Measurements from ENCODE around the gene TMEM229B.

The TMEM229B gene

GRCh38 chr14:67478800-67479084 is 9.8 kb downstream of the TMEM229B start:
- TF ChIP-seq, protein P1, sequence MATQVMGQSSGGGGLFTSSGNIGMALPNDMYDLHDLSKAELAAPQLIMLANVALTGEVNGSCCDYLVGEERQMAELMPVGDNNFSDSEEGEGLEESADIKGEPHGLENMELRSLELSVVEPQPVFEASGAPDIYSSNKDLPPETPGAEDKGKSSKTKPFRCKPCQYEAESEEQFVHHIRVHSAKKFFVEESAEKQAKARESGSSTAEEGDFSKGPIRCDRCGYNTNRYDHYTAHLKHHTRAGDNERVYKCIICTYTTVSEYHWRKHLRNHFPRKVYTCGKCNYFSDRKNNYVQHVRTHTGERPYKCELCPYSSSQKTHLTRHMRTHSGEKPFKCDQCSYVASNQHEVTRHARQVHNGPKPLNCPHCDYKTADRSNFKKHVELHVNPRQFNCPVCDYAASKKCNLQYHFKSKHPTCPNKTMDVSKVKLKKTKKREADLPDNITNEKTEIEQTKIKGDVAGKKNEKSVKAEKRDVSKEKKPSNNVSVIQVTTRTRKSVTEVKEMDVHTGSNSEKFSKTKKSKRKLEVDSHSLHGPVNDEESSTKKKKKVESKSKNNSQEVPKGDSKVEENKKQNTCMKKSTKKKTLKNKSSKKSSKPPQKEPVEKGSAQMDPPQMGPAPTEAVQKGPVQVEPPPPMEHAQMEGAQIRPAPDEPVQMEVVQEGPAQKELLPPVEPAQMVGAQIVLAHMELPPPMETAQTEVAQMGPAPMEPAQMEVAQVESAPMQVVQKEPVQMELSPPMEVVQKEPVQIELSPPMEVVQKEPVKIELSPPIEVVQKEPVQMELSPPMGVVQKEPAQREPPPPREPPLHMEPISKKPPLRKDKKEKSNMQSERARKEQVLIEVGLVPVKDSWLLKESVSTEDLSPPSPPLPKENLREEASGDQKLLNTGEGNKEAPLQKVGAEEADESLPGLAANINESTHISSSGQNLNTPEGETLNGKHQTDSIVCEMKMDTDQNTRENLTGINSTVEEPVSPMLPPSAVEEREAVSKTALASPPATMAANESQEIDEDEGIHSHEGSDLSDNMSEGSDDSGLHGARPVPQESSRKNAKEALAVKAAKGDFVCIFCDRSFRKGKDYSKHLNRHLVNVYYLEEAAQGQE (IDR thresholded peaks at IDR 0.05; ENCODE audit: low read depth) = no peak
- TF ChIP-seq USF1 (IDR thresholded peaks at IDR 0.05) (no peak), CREB1 (IDR thresholded peaks at IDR 0.05; ENCODE audit: low read depth) (no peak), MAX (IDR thresholded peaks at IDR 0.05) (no peak), ZBTB7A (IDR thresholded peaks at IDR 0.05; ENCODE audit: low read depth) (no peak)

DNA sequence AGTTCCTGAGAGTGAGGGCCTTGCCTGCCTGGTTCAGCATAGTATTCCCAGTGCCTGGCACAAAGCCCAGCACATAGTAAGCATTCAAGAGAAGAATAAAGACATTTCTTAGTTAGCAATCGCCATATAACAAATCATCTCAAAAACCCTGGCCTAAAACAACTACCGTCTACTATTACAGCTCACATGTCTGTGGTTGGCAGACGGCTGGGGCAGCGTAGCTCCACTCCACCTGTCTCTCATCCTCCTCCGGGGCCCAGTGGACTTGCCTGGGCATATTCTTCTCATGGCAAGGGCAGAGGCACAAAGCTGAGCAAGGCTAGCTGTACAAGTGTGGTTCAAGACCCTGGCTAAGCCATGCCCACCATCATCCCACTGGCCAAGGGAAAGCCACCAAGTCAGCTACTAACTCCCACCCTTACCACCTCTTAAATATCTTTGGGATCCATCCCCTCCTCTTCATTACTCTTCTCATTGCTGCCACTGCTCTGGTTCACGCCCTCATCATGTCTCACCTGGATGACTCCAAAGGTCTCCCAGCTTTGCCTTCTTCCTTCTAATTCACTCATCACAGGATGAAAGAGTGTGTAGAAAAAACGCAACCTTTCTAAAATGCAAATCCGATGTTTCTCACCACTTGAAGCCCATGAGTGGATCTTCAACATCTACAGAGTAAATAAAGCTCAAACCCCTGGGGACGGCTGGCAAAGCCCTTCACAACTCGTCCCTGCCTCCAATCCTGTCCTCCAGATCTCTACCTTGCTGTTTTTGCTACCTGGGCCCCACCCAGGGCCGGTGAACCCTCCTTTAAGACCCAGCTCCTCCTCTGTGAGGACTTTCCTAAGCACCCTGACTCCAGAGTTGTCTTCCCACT is 10.4 kb downstream of the TMEM229B start:
- TF ChIP-seq CEBPB (IDR thresholded peaks at IDR 0.05) = no peak

DNA sequence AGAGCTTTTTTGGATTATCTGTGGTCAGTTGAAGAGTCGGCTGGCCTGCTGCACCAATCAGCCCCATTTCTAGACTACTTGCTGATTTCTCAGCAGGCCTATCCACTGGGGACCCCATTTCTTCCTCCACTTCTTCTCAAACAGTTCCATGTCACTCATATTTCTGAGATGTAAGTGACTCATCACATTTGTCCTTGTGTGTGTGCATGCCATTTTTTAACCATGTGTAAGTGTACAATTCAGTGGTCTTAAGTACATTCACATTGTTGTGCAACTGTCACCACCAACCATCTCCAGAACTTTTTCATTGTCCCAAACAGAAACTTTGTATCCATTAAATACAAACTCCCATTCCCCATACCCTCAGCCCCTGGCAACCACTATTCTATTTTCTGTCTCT is 14.2 kb downstream of the TMEM229B start:
- TF ChIP-seq CEBPB (IDR thresholded peaks at IDR 0.05) = no peak
- TF ChIP-seq TEAD4 (IDR thresholded peaks at IDR 0.05) = no peak
- no peak for TF ChIP-seq NFIC (IDR thresholded peaks at IDR 0.05)
- no peak for TF ChIP-seq MAX (IDR thresholded peaks at IDR 0.05)
- no peak for TF ChIP-seq TAF1 (IDR thresholded peaks at IDR 0.05; ENCODE audit: low read depth)

GRCh38 chr14:67473290-67474082 is 15.0 kb downstream of the TMEM229B start:
- no peak for TF ChIP-seq YY1 (IDR thresholded peaks at IDR 0.05; ENCODE audit: low read depth)
- TF ChIP-seq EGR1 (IDR thresholded peaks at IDR 0.05) = no peak
- TF ChIP-seq ZBTB7A (IDR thresholded peaks at IDR 0.05; ENCODE audit: low read depth) = no peak
- no peak for TF ChIP-seq NFIC (IDR thresholded peaks at IDR 0.05)
- no peak for TF ChIP-seq TAF1 (IDR thresholded peaks at IDR 0.05; ENCODE audit: low read depth)
- no peak for TF ChIP-seq EP300 (IDR thresholded peaks at IDR 0.05; ENCODE audit: borderline replicate concordance)
- no peak for TF ChIP-seq CEBPB (IDR thresholded peaks at IDR 0.05)
- no peak for TF ChIP-seq TEAD4 (IDR thresholded peaks at IDR 0.05)
- no peak for TF ChIP-seq MAX (IDR thresholded peaks at IDR 0.05)
- no peak for TF ChIP-seq FOXM1 (IDR thresholded peaks at IDR 0.05; ENCODE audit: borderline replicate concordance, low read depth)
- TF ChIP-seq RAD21 (IDR thresholded peaks at IDR 0.05; ENCODE audit: low read depth) = no peak
- TF ChIP-seq CREB1 (IDR thresholded peaks at IDR 0.05; ENCODE audit: low read depth) = no peak
- TF ChIP-seq TCF12 (IDR thresholded peaks at IDR 0.05; ENCODE audit: low read depth) = no peak
- TF ChIP-seq, protein P1 (IDR thresholded peaks at IDR 0.05; ENCODE audit: low read depth) = no peak
- TF ChIP-seq USF1 (IDR thresholded peaks at IDR 0.05) = no peak

DNA sequence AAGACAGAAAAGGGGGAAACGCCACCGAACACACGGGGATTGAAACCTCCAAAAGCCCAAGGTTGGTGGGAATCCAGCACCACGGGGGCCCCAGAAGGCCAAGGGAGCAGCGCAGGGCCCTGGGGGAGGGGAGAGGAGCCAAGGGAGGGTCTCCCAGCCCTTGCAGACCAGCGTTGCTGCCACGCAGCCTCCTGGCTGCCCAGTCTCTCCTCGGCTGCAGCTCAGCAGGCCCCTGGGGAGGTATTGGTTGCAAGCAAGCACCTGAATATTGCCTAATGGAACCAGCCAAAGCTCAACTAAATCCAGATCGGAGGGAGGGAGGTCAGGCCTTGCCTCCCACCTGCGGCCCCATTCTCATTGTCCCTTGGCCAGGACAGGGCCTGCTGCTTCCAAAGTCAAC is 15.8 kb downstream of the TMEM229B start:
- TF ChIP-seq MAX (IDR thresholded peaks at IDR 0.05) (no peak), TEAD4 (IDR thresholded peaks at IDR 0.05) (no peak), FOXM1 (IDR thresholded peaks at IDR 0.05; ENCODE audit: borderline replicate concordance, low read depth) (no peak), ZBTB7A (IDR thresholded peaks at IDR 0.05; ENCODE audit: low read depth) (no peak), EP300 (IDR thresholded peaks at IDR 0.05; ENCODE audit: borderline replicate concordance) (no peak), USF1 (IDR thresholded peaks at IDR 0.05) (no peak), TCF12 (IDR thresholded peaks at IDR 0.05; ENCODE audit: low read depth) (no peak), YY1 (IDR thresholded peaks at IDR 0.05; ENCODE audit: low read depth) (no peak), RAD21 (IDR thresholded peaks at IDR 0.05; ENCODE audit: low read depth) (no peak), NFIC (IDR thresholded peaks at IDR 0.05) (no peak), CREB1 (IDR thresholded peaks at IDR 0.05; ENCODE audit: low read depth) (no peak), CEBPB (IDR thresholded peaks at IDR 0.05) (no peak), EGR1 (IDR thresholded peaks at IDR 0.05) (no peak)
- TF ChIP-seq, protein P1 (IDR thresholded peaks at IDR 0.05; ENCODE audit: low read depth) = no peak
